HG03571 (cell line): ENCODE measurements around the gene TRIM58.

ENCODE experiments used
- ATAC-seq: cut with Tn5 transposase; IDR thresholded peaks from one replicate; pipeline ENCODE4 v1.9.1; 2021; ENCODE audit not compliant: unreplicated experiment

TRIM58 gene

GRCh38 chr1:247884797-247885413 is 27.9 kb downstream of the TRIM58 start:
- ATAC-seq, result no peak

- ATAC-seq, result no peak
Measured at GRCh38 chr1:247895163-247895637, 38.2 kb downstream of the TRIM58 start, which contains the start of gene OR2W3. OR2W3 (plus strand) TSS chr1:247895587; CDS start chr1:247895587, 0 bp downstream.

- no peak for ATAC-seq
Measured at GRCh38 chr1:247895976-247896375, 39.0 kb downstream of the TRIM58 start.

GRCh38 chr1:247904122-247904521 is 47.1 kb downstream of the TRIM58 start:
- ATAC-seq, result no peak

- ATAC-seq, result no peak
Measured at GRCh38 chr1:247905181-247905580, 48.2 kb downstream of the TRIM58 start.

- no peak for ATAC-seq
Measured at GRCh38 chr1:247905910-247906503, 49.0 kb downstream of the TRIM58 start.

- ATAC-seq, result no peak
Measured at GRCh38 chr1:247906504-247907047, 49.6 kb downstream of the TRIM58 start.

GRCh38 chr1:247908766-247909165 is 51.8 kb downstream of the TRIM58 start:
- ATAC-seq, result no peak

- no peak for ATAC-seq
Measured at GRCh38 chr1:247913786-247914185, 56.8 kb downstream of the TRIM58 start.

- ATAC-seq, result no peak
Measured at GRCh38 chr1:247914941-247915662, 58.1 kb downstream of the TRIM58 start.

- ATAC-seq, result no peak
Measured at GRCh38 chr1:247919952-247920351, 63.0 kb downstream of the TRIM58 start, which contains the start of gene OR2T8. OR2T8 (plus strand) TSS chr1:247920252; CDS start chr1:247921018, 766 bp downstream.

GRCh38 chr1:247923941-247924340 is 67.0 kb downstream of the TRIM58 start:
- no peak for ATAC-seq

- ATAC-seq, result no peak
Measured at GRCh38 chr1:247924868-247925267, 67.9 kb downstream of the TRIM58 start, which contains the start of gene OR2AJ1. OR2AJ1 (plus strand) TSS chr1:247924889; CDS start chr1:247933769, 8,880 bp downstream.
